Neural progenitor cell (in vitro differentiated cells): ENCODE results near the gene CDH12.

Source experiments
- CTCF ChIP-seq: fragments of 200-600 bp; sonication (generic); IDR thresholded peaks from 2 replicates; pipeline ENCODE4 v1.5.1; 2017; ENCODE audit warnings: antibody characterized with exemption, mild to moderate bottlenecking
- EZH2 ChIP-seq: fragments of 200-600 bp; sonication (generic); IDR thresholded peaks from 2 replicates; pipeline ENCODE4 v1.6.1; 2017; ENCODE audit warnings: antibody characterized with exemption, mild to moderate bottlenecking, moderate library complexity
- EZH2phosphoT487 ChIP-seq: fragments of 200-600 bp; sonication (generic); IDR thresholded peaks from 2 replicates; pipeline ENCODE4 v1.6.1; 2017; ENCODE audit warnings: antibody characterized with exemption

- TF ChIP-seq CTCF (no peak), EZH2 (no peak), EZH2phosphoT487 (no peak)
These were observed 1008.2 kb downstream of the CDH12 start for GRCh38 chr5:21844960-21845359.
